GM23338 (cell line): ENCODE data around the gene TCN2. TPM values are rescaled to one million over a fixed set of nuclear protein-coding genes. Genes with fewer than 3 reads are reported as not detected.

Experiments used
- ATAC-seq: fragments of 200-7000 bp; cut with Tn5 transposase; 3 replicates; pipeline ENCODE4 v1.9.1; 2020
- DNase-seq: peaks from one replicate; pipeline ENCODE4 v3.0.0-alpha.2; 2015; ENCODE audit warnings: low spot score
- H2AFZ ChIP-seq: fragments of 200-600 bp; sonication (generic); 2 replicates; pipeline ENCODE4 v1.8.0; 2016; ENCODE audit warnings: antibody characterized with exemption, mild to moderate bottlenecking, moderate library complexity
- H3F3A ChIP-seq: fragments of 200-600 bp; sonication (generic); replicated peaks from 2 replicates; pipeline ENCODE4 v1.8.0; 2017; ENCODE audit warnings: antibody characterized with exemption, mixed run types, low read depth
- H3K27ac ChIP-seq: fragments of 200-600 bp; sonication (generic); 2 replicates; pipeline ENCODE4 v1.6.1; 2016; ENCODE audit warnings: low read depth
- H3K27me3 ChIP-seq: fragments of 200-600 bp; sonication (generic); 2 replicates; pipeline ENCODE4 v1.8.0; 2016; ENCODE audit warnings: mild to moderate bottlenecking, mixed run types, moderate library complexity; ENCODE audit not compliant: insufficient read depth
- H3K36me3 ChIP-seq: fragments of 200-600 bp; sonication (generic); 2 replicates; pipeline ENCODE4 v1.8.0; 2016; ENCODE audit warnings: mild to moderate bottlenecking; ENCODE audit not compliant: insufficient read depth
- H3K4me1 ChIP-seq: fragments of 200-600 bp; sonication (generic); 2 replicates; pipeline ENCODE4 v1.8.0; 2016; ENCODE audit warnings: mild to moderate bottlenecking, moderate library complexity; ENCODE audit not compliant: insufficient read depth
- H3K4me2 ChIP-seq: fragments of 200-600 bp; sonication (generic); 2 replicates; pipeline ENCODE4 v1.7.1; 2017; ENCODE audit warnings: mixed run types
- H3K4me3 ChIP-seq: fragments of 200-600 bp; sonication (generic); 2 replicates; pipeline ENCODE4 v1.6.1; 2016; ENCODE audit warnings: mixed run types
- H3K79me2 ChIP-seq: fragments of 200-600 bp; sonication (generic); replicated peaks from 2 replicates; pipeline ENCODE4 v1.8.0; 2017; ENCODE audit warnings: mild to moderate bottlenecking; ENCODE audit not compliant: insufficient read depth
- H3K9me2 ChIP-seq: fragments of 200-600 bp; sonication (generic); 2 replicates; pipeline ENCODE4 v1.8.0; 2017; ENCODE audit not compliant: insufficient read depth
- H4K20me1 ChIP-seq: fragments of 200-600 bp; sonication (generic); replicated peaks from 2 replicates; pipeline ENCODE4 v1.8.0; 2017; ENCODE audit warnings: mild to moderate bottlenecking; ENCODE audit not compliant: insufficient read depth
- H3K27ac Mint-ChIP-seq: 2 replicates; pipeline ENCODE4 v1.8.0; 2020; ENCODE audit warnings: inconsistent platforms, mild to moderate bottlenecking, moderate library complexity, mixed read lengths
- H3K27me3 Mint-ChIP-seq: 3 replicates; pipeline ENCODE4 v1.8.0; 2022; ENCODE audit warnings: low read depth, mild to moderate bottlenecking, moderate library complexity, mixed read lengths, inconsistent platforms; ENCODE audit not compliant: insufficient read depth, poor library complexity
- H3K36me3 Mint-ChIP-seq: 3 replicates; pipeline ENCODE4 v1.8.0; 2021; ENCODE audit warnings: low read depth, mild to moderate bottlenecking, inconsistent platforms, moderate library complexity, mixed read lengths
- H3K4me1 Mint-ChIP-seq: 3 replicates; pipeline ENCODE4 v1.8.0; 2020; ENCODE audit warnings: mild to moderate bottlenecking, inconsistent platforms, mixed read lengths
- H3K4me3 Mint-ChIP-seq: 3 replicates; pipeline ENCODE4 v1.8.0; 2021; ENCODE audit warnings: moderate library complexity, mild to moderate bottlenecking, inconsistent platforms, mixed read lengths
- H3K9me3 Mint-ChIP-seq: 3 replicates; pipeline ENCODE4 v1.8.0; 2020; ENCODE audit warnings: moderate library complexity, mild to moderate bottlenecking, inconsistent platforms, mixed read lengths
- EZH2phosphoT487 ChIP-seq: fragments of 200-600 bp; sonication (generic); IDR thresholded peaks from one replicate; pipeline ENCODE4 v1.8.1; 2018; ENCODE audit warnings: antibody characterized with exemption; ENCODE audit not compliant: unreplicated experiment
- NANOG ChIP-seq: IDR thresholded peaks from 2 replicates; pipeline ENCODE4 v1.6.1; 2016; ENCODE audit warnings: antibody characterized with exemption, borderline replicate concordance
- REST ChIP-seq: IDR thresholded peaks from one replicate; pipeline ENCODE4 v1.6.1; 2018; ENCODE audit warnings: antibody characterized with exemption; ENCODE audit not compliant: unreplicated experiment
- ZNF462 ChIP-seq: fragments of 250-450 bp; sonication (Bioruptor Pico); IDR thresholded peaks from 2 replicates; pipeline ENCODE4 v1.5.0; 2020; ENCODE audit warnings: mild to moderate bottlenecking, moderate library complexity
- polyA plus RNA-seq: library from polyadenylated mRNA; unstranded; fragments of >200 nt; fragmentation: Nextera tagmentation; extraction: Ambion mirVana; gene quantifications from 2 replicates; pipeline ENCODE4 v1.2.1, GENCODE V29; 2016
- total RNA-seq: library from RNA; depleted of rRNA; stranded (reverse); fragments of >200 nt; shearing (Covaris generic); gene quantifications from 2 replicates; pipeline ENCODE4 v1.2.3, GENCODE V29; 2014

The TCN2 gene
- total and polyA plus RNA-seq, 2 experiments from 2014 or later: 12.9 to 38.1 TPM

- Mint-ChIP-seq H3K9me3 (no peaks in the 10 kb centered on the region), H3K27ac (no peak overlapping the region; the same call in 1 of the 2 replicates), H3K27me3 (peaks cover 11% of the 10 kb centered on the region), H3K4me1 (peaks cover 12% of the 10 kb centered on the region), H3K36me3 (no peaks in the 10 kb centered on the region), H3K4me3 (no peak overlapping the region)
- TF ChIP-seq ZNF462 (CRISPR knock-in tag) (no peak), REST (no peak), NANOG (no peak), EZH2phosphoT487 (no peak)
- no peak overlapping the region for H3K4me2 ChIP-seq
- H3K36me3 ChIP-seq: no peaks in the 10 kb centered on the region; the same call in 1 of the 2 replicates
- H3K4me1 ChIP-seq: no peaks in the 10 kb centered on the region
- H3K27ac ChIP-seq: no peak overlapping the region
- no peaks in the 10 kb centered on the region for H3K79me2 ChIP-seq
- DNase-seq: no peak
- H3F3A ChIP-seq: no peaks in the 10 kb centered on the region
- no peaks in the 10 kb centered on the region for H3K9me2 ChIP-seq
- H3K4me3 ChIP-seq: no peak overlapping the region
- no peak for ATAC-seq
- no peaks in the 10 kb centered on the region for H3K27me3 ChIP-seq
- H4K20me1 ChIP-seq: no peaks in the 10 kb centered on the region
- H2AFZ ChIP-seq: no peak overlapping the region
Measured at GRCh38 chr22:30646518-30647160, 39.7 kb downstream of the TCN2 start.
